ENCODE results near the gene IGDCC3. TPM values are rescaled to one million over a fixed set of nuclear protein-coding genes. Genes with fewer than 3 reads are reported as not detected.

IGDCC3 gene
- total RNA-seq, 1 experiment from 2014 or later: not detected

DNA sequence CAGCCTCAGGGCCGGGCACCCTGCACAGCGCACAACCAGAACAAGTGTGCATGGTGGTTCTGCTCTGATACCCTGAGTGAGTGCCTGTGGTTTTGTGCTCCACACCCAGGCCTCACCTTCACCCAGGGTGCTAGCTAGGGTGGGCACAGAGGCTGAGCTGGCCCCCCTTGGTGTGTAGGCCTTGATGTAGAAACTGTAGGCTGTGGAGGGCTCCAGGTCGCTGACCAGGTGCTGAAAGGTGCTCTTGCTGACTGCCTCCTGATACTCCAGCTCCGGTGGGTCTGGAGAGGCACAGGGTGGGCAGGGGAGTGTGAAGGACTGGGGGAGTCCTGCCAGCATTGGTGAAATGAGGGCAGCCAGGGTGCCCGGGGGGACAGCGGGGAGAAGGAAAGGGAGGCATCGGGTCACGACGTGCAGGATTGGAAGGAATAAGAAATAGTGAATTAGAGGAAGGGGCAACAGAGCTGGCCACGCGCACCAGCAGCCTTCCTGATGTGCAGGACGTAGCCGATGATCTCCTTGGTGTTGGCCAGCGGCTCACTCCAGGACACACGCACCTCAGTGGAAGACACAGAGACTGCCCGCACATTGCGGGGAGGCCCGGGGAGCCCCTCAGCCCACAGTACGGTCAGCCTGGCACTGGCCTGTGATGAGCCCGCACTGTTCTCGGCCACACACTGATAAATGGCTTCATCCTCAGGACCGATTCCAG is 46.7 kb downstream of the IGDCC3 start:
- DNase-seq: no peak
- H3K36me3 Mint-ChIP-seq (ENCODE audit: insufficient read depth, unreplicated experiment): no peaks in the 10 kb centered on the region
- no peaks in the 10 kb centered on the region for H3K9me3 Mint-ChIP-seq (ENCODE audit: low read depth, unreplicated experiment)
- peaks cover 77% of the 10 kb centered on the region for H3K27me3 Mint-ChIP-seq (ENCODE audit: unreplicated experiment)
- BruUV-seq (replicated peaks): no TSS peak
- no peak overlapping the region for H3K4me3 Mint-ChIP-seq (ENCODE audit: low read depth, unreplicated experiment)
- CTCF ChIA-PET: interaction anchor here (0.5 to 1.7 kb wide), 2 partner anchors 8 to 138 kb away, joined by 3 read pairs; no protein-coding TSS in a partner anchor
- TF ChIP-seq, protein P1, sequence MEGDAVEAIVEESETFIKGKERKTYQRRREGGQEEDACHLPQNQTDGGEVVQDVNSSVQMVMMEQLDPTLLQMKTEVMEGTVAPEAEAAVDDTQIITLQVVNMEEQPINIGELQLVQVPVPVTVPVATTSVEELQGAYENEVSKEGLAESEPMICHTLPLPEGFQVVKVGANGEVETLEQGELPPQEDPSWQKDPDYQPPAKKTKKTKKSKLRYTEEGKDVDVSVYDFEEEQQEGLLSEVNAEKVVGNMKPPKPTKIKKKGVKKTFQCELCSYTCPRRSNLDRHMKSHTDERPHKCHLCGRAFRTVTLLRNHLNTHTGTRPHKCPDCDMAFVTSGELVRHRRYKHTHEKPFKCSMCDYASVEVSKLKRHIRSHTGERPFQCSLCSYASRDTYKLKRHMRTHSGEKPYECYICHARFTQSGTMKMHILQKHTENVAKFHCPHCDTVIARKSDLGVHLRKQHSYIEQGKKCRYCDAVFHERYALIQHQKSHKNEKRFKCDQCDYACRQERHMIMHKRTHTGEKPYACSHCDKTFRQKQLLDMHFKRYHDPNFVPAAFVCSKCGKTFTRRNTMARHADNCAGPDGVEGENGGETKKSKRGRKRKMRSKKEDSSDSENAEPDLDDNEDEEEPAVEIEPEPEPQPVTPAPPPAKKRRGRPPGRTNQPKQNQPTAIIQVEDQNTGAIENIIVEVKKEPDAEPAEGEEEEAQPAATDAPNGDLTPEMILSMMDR (IDR thresholded peaks at IDR 0.05; ENCODE audit: unreplicated experiment): no peak
- intact Hi-C loops (cut with micrococcal nuclease; ENCODE audit: unreplicated experiment): no loop called here
- H3K4me1 Mint-ChIP-seq (ENCODE audit: low read depth, unreplicated experiment): no peaks in the 10 kb centered on the region
- no peak overlapping the region for H3K27ac Mint-ChIP-seq (ENCODE audit: unreplicated experiment)

DNA sequence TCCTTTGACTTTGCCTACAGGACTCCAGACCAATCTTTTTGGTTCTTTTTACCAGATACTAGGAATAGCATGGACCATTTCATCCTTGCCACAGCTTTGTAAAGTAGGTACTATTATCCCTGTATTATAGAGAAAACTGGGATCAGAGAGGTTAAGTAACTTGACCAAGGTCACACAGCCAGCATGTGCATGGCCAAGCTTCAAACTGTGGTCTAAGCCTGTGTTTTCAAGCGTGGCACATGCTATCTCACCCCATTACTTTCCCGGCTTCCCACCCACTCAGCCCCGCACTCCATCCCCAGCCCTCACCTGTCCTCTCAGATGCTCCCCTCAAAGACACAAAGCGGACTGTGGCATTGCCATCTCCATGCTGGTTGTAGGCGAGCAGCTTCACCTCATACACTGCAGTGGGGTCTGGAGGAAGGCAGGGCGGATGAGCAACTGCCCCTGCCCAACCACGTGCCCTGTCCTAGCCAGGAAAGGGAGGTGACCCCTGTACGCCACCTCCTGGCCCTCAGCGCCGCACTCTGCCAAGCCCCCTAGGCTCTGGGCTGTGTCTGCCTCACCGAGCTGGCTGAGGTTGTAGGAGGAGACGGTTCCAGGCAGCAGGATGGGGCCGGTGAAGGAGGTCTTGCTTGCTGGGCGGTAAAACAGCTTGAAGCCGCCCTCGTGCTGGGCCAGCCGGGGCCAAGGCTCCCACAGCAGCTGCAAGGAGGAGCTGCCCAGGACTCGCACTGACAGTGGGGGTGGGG is 47.6 kb downstream of the IGDCC3 start:
- intact Hi-C loops (cut with micrococcal nuclease; ENCODE audit: unreplicated experiment): no loop called here
- CTCF ChIA-PET: interaction anchor here (0.5 to 1.7 kb wide), 2 partner anchors 9 to 139 kb away, joined by 3 read pairs; no protein-coding TSS in a partner anchor
- Mint-ChIP-seq H3K27ac (ENCODE audit: unreplicated experiment) (no peak overlapping the region), H3K9me3 (ENCODE audit: low read depth, unreplicated experiment) (no peaks in the 10 kb centered on the region), H3K4me3 (ENCODE audit: low read depth, unreplicated experiment) (no peak overlapping the region), H3K27me3 (ENCODE audit: unreplicated experiment) (peaks cover 68% of the 10 kb centered on the region), H3K36me3 (ENCODE audit: insufficient read depth, unreplicated experiment) (no peaks in the 10 kb centered on the region), H3K4me1 (ENCODE audit: low read depth, unreplicated experiment) (no peaks in the 10 kb centered on the region)
- no peak for DNase-seq
- TF ChIP-seq, protein P1 (IDR thresholded peaks at IDR 0.05; ENCODE audit: unreplicated experiment): no peak
- no TSS peak for BruUV-seq (replicated peaks)

GRCh38 chr15:65329288-65329983 is 48.4 kb downstream of the IGDCC3 start:
- Mint-ChIP-seq H3K9me3 (ENCODE audit: low read depth, unreplicated experiment) (no peaks in the 10 kb centered on the region), H3K27me3 (ENCODE audit: unreplicated experiment) (peaks cover 60% of the 10 kb centered on the region), H3K4me1 (ENCODE audit: low read depth, unreplicated experiment) (no peaks in the 10 kb centered on the region), H3K27ac (ENCODE audit: unreplicated experiment) (no peak overlapping the region), H3K36me3 (ENCODE audit: insufficient read depth, unreplicated experiment) (no peaks in the 10 kb centered on the region), H3K4me3 (ENCODE audit: low read depth, unreplicated experiment) (no peak overlapping the region)
- TF ChIP-seq, protein P1 (IDR thresholded peaks at IDR 0.05; ENCODE audit: unreplicated experiment): no peak
- no TSS peak for BruUV-seq (replicated peaks)
- intact Hi-C loops (cut with micrococcal nuclease; ENCODE audit: unreplicated experiment): no loop called here
- CTCF ChIA-PET: no interaction called here
- no peak for DNase-seq

DNA sequence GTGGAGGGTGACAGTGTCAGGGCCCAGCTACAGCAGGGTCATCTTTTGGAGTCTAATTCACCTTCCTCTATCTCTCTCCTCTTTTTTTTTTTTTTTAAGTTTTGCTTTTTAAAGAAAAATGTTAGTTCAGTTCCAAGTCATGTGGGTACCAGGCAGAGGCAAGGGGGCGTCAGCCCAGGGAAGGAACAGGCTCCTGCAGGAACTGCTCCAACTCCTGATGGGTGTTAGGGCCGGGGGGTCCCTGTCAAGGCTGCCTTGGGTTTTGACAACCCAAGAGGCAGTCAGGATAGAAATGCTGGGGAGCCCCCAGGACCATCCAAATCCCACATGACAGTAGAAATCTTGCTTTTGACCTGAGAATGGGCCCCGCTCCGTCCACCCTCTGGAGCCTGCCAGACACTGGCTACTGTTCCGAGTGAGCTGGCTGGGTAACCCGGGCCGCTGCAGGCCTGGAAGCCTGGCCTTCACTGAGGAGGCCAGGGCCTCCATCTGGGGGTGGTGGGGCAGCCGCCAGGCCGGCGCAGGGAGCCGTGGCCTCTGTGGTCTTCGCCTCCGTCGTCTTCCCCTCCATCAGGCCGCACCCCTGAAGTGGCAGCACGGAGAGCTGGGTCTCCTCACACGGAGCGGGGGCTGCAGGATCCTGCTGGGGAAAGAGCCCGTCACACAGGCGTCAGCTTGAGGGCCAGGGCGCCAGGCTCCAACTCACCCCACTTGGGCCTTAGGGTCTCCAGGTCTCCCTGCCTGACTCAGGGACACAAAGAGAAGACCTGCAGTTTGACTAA is 49.1 kb downstream of the IGDCC3 start:
- Mint-ChIP-seq H3K27me3 (ENCODE audit: unreplicated experiment) (peaks cover 53% of the 10 kb centered on the region), H3K4me3 (ENCODE audit: low read depth, unreplicated experiment) (no peak overlapping the region), H3K36me3 (ENCODE audit: insufficient read depth, unreplicated experiment) (no peaks in the 10 kb centered on the region), H3K9me3 (ENCODE audit: low read depth, unreplicated experiment) (no peaks in the 10 kb centered on the region), H3K27ac (ENCODE audit: unreplicated experiment) (no peak overlapping the region), H3K4me1 (ENCODE audit: low read depth, unreplicated experiment) (no peaks in the 10 kb centered on the region)
- DNase-seq: no peak
- TF ChIP-seq, protein P1 (IDR thresholded peaks at IDR 0.05; ENCODE audit: unreplicated experiment): no peak
- intact Hi-C loops (cut with micrococcal nuclease; ENCODE audit: unreplicated experiment): no loop called here
- CTCF ChIA-PET: no interaction called here
- BruUV-seq (replicated peaks): no TSS peak

Measured in Calu3 (cell line).